AG09309 (cell line): ENCODE measurements around the gene RHEBL1.

Source experiments
- DNase-seq: peaks from one replicate; pipeline ENCODE4 v3.0.0-alpha.2; 2010; ENCODE audit warnings: low read depth
- H3K4me3 ChIP-seq: 2 replicates; pipeline ENCODE4 v1.5.1; 2011; ENCODE audit warnings: mild to moderate bottlenecking, low read depth, low read length, moderate library complexity; ENCODE audit not compliant: control insufficient read depth
- CTCF ChIP-seq: IDR thresholded peaks from 2 replicates; pipeline ENCODE4 v1.5.1; 2011; ENCODE audit warnings: mild to moderate bottlenecking, low read depth, low read length, inconsistent platforms; ENCODE audit not compliant: insufficient read depth, control insufficient read depth; ENCODE audit errors: missing control alignments

RHEBL1 gene

GRCh38 chr12:49055092-49055491 lies 14.7 kb downstream of the RHEBL1 start:
- no peak for TF ChIP-seq CTCF
- DNase-seq = no peak
- no peak overlapping the region for H3K4me3 ChIP-seq

GRCh38 chr12:49054524-49054923 lies 15.3 kb downstream of the RHEBL1 start:
- DNase-seq = no peak
- TF ChIP-seq CTCF = no peak
- no peak overlapping the region for H3K4me3 ChIP-seq

- H3K4me3 ChIP-seq = no peak overlapping the region
- no peak for DNase-seq
- no peak for TF ChIP-seq CTCF
Observed at GRCh38 chr12:49054096-49054495, 15.7 kb downstream of the RHEBL1 start.

- no peak for TF ChIP-seq CTCF
- H3K4me3 ChIP-seq = no peak overlapping the region
- no peak for DNase-seq
Observed at GRCh38 chr12:49052451-49053208, 17.1 kb downstream of the RHEBL1 start.

GRCh38 chr12:49051777-49052438 lies 17.9 kb downstream of the RHEBL1 start:
- TF ChIP-seq CTCF = no peak

GRCh38 chr12:49051373-49051764 lies 18.4 kb downstream of the RHEBL1 start:
- no peak overlapping the region for H3K4me3 ChIP-seq
- TF ChIP-seq CTCF = no peak

More at GRCh38 chr12:49051777-49052438, 17.9 kb downstream of the RHEBL1 start:
- DNase-seq = no peak
- no peak overlapping the region for H3K4me3 ChIP-seq

More at GRCh38 chr12:49051373-49051764, 18.4 kb downstream of the RHEBL1 start:
- DNase-seq = no peak
